ENCODE results near the gene CTF1.

The CTF1 gene

GRCh38 chr16:30912794-30913412 is 16.5 kb downstream of the CTF1 start:
- no peak for DNase-seq

- DNase-seq: no peak
Observed at GRCh38 chr16:30914830-30915229, 18.4 kb downstream of the CTF1 start.

GRCh38 chr16:30918614-30919013 is 22.2 kb downstream of the CTF1 start:
- DNase-seq: no peak

GRCh38 chr16:30920891-30921290 is 24.5 kb downstream of the CTF1 start:
- DNase-seq: no peak

GRCh38 chr16:30921459-30921747 is 25.0 kb downstream of the CTF1 start:
- DNase-seq: no peak

GRCh38 chr16:30921748-30922419 is 25.5 kb downstream of the CTF1 start:
- peak; percentile 97 for DNase-seq

- peak; percentile 99 for DNase-seq
Observed at GRCh38 chr16:30922420-30922959, 26.1 kb downstream of the CTF1 start.

- peak; percentile 100 for DNase-seq
Observed at GRCh38 chr16:30922960-30923535, 26.6 kb downstream of the CTF1 start.

GRCh38 chr16:30923554-30924075 is 27.2 kb downstream of the CTF1 start, which contains the start of gene FBXL19:
Gene FBXL19 (plus strand): TSS chr16:30923572. CDS start chr16:30925755, 2,183 bp downstream.
- no peak for DNase-seq

- no peak for DNase-seq
Observed at GRCh38 chr16:30924076-30924912, 27.9 kb downstream of the CTF1 start.

GRCh38 chr16:30924913-30925631 is 28.7 kb downstream of the CTF1 start:
- no peak for DNase-seq

- DNase-seq: no peak
Observed at GRCh38 chr16:30925632-30925987, 29.2 kb downstream of the CTF1 start.

- DNase-seq: no peak
Observed at GRCh38 chr16:30925995-30926811, 29.8 kb downstream of the CTF1 start.

GRCh38 chr16:30926937-30927788 is 30.7 kb downstream of the CTF1 start:
- DNase-seq: no peak

GRCh38 chr16:30927789-30928378 is 31.5 kb downstream of the CTF1 start:
- peak; percentile 67 for DNase-seq

GRCh38 chr16:30928390-30928789 is 32.0 kb downstream of the CTF1 start:
- no peak for DNase-seq

GRCh38 chr16:30929167-30929566 is 32.8 kb downstream of the CTF1 start:
- DNase-seq: no peak

GRCh38 chr16:30930160-30930571 is 33.8 kb downstream of the CTF1 start:
- DNase-seq: no peak

- no peak for DNase-seq
Observed at GRCh38 chr16:30931068-30931650, 34.7 kb downstream of the CTF1 start.
